Retina (tissue), 1 donor: ENCODE measurements around the gene ATPAF1.

Experiments used
- DNase-seq: peaks from one replicate; pipeline ENCODE4 v3.0.0-alpha.2; 2016

The ATPAF1 gene

GRCh38 chr1:46582972-46583371 lies 85.2 kb downstream of the ATPAF1 start:
- DNase-seq, result no peak
